Measurements from ENCODE around the gene SLC25A18. TPM values are rescaled to one million over a fixed set of nuclear protein-coding genes. Genes with fewer than 3 reads are reported as not detected.

Gene SLC25A18
- total RNA-seq, 1 experiment from 2014 or later = 0.28 TPM

GRCh38 chr22:17581631-17582030 lies 18.3 kb downstream of the SLC25A18 start:
- no peak for TF ChIP-seq CTCF (IDR thresholded peaks at IDR 0.05; ENCODE audit: unreplicated experiment)
- no TSS peak for BruUV-seq (replicated peaks)
- Mint-ChIP-seq H3K27ac (ENCODE audit: unreplicated experiment) (no peak overlapping the region), H3K9me3 (ENCODE audit: low read depth, unreplicated experiment) (no peaks in the 10 kb centered on the region), H3K4me3 (ENCODE audit: low read depth, unreplicated experiment) (no peak overlapping the region), H3K27me3 (ENCODE audit: unreplicated experiment) (no peaks in the 10 kb centered on the region), H3K4me1 (ENCODE audit: low read depth, unreplicated experiment) (no peaks in the 10 kb centered on the region), H3K36me3 (ENCODE audit: insufficient read depth, unreplicated experiment) (peaks cover 5% of the 10 kb centered on the region)
- DNase-seq = no peak
- intact Hi-C loops (cut with micrococcal nuclease; ENCODE audit: unreplicated experiment) = no loop called here
- CTCF ChIA-PET = no interaction called here

- no peak for DNase-seq
- Mint-ChIP-seq H3K4me3 (ENCODE audit: low read depth, unreplicated experiment) (no peak overlapping the region), H3K36me3 (ENCODE audit: insufficient read depth, unreplicated experiment) (peaks cover 1% of the 10 kb centered on the region), H3K4me1 (ENCODE audit: low read depth, unreplicated experiment) (no peaks in the 10 kb centered on the region), H3K27me3 (ENCODE audit: unreplicated experiment) (no peaks in the 10 kb centered on the region), H3K27ac (ENCODE audit: unreplicated experiment) (no peak overlapping the region), H3K9me3 (ENCODE audit: low read depth, unreplicated experiment) (no peaks in the 10 kb centered on the region)
- CTCF ChIA-PET = no interaction called here
- TF ChIP-seq CTCF (IDR thresholded peaks at IDR 0.05; ENCODE audit: unreplicated experiment) = no peak
- no TSS peak for BruUV-seq (replicated peaks)
- intact Hi-C loops (cut with micrococcal nuclease; ENCODE audit: unreplicated experiment) = no loop called here
Observed at GRCh38 chr22:17583151-17583550, 19.9 kb downstream of the SLC25A18 start.

GRCh38 chr22:17586831-17587440 lies 23.6 kb downstream of the SLC25A18 start:
- CTCF ChIA-PET = interaction anchor here (0.6 kb wide), 1 partner anchor 215 kb away, joined by 3 read pairs; no protein-coding TSS in a partner anchor
- intact Hi-C loops (cut with micrococcal nuclease; ENCODE audit: unreplicated experiment) = no loop called here
- H3K4me1 Mint-ChIP-seq (ENCODE audit: low read depth, unreplicated experiment) = no peaks in the 10 kb centered on the region

GRCh38 chr22:17587629-17588028 lies 24.3 kb downstream of the SLC25A18 start:
- Mint-ChIP-seq H3K9me3 (ENCODE audit: low read depth, unreplicated experiment) (no peaks in the 10 kb centered on the region), H3K36me3 (ENCODE audit: insufficient read depth, unreplicated experiment) (peaks cover 31% of the 10 kb centered on the region), H3K27ac (ENCODE audit: unreplicated experiment) (no peak overlapping the region), H3K4me3 (ENCODE audit: low read depth, unreplicated experiment) (no peak overlapping the region), H3K27me3 (ENCODE audit: unreplicated experiment) (no peaks in the 10 kb centered on the region), H3K4me1 (ENCODE audit: low read depth, unreplicated experiment) (no peaks in the 10 kb centered on the region)
- no peak for DNase-seq
- no TSS peak for BruUV-seq (replicated peaks)
- TF ChIP-seq CTCF (IDR thresholded peaks at IDR 0.05; ENCODE audit: unreplicated experiment) = no peak
- intact Hi-C loops (cut with micrococcal nuclease; ENCODE audit: unreplicated experiment) = no loop called here
- CTCF ChIA-PET = interaction anchor here (0.6 kb wide), 2 partner anchors 43 to 214 kb away, joined by 3 to 6 read pairs; no protein-coding TSS in a partner anchor

More at GRCh38 chr22:17586831-17587440, 23.6 kb downstream of the SLC25A18 start:
- no peak for TF ChIP-seq CTCF (IDR thresholded peaks at IDR 0.05; ENCODE audit: unreplicated experiment)
- Mint-ChIP-seq H3K9me3 (ENCODE audit: low read depth, unreplicated experiment) (no peaks in the 10 kb centered on the region), H3K27ac (ENCODE audit: unreplicated experiment) (no peak overlapping the region), H3K4me3 (ENCODE audit: low read depth, unreplicated experiment) (no peak overlapping the region), H3K27me3 (ENCODE audit: unreplicated experiment) (no peaks in the 10 kb centered on the region), H3K36me3 (ENCODE audit: insufficient read depth, unreplicated experiment) (peaks cover 24% of the 10 kb centered on the region)
- DNase-seq = no peak
- BruUV-seq (replicated peaks) = no TSS peak

Measured in Calu3 (cell line).